ENCODE data around the gene PDE6G. TPM values are rescaled to one million over a fixed set of nuclear protein-coding genes. Genes with fewer than 3 reads are reported as not detected.

The PDE6G gene
- total and polyA plus RNA-seq, 2 of the 4 experiments (the other 2 are of a cell fraction) = 2.7 TPM; not detected in 1

DNA sequence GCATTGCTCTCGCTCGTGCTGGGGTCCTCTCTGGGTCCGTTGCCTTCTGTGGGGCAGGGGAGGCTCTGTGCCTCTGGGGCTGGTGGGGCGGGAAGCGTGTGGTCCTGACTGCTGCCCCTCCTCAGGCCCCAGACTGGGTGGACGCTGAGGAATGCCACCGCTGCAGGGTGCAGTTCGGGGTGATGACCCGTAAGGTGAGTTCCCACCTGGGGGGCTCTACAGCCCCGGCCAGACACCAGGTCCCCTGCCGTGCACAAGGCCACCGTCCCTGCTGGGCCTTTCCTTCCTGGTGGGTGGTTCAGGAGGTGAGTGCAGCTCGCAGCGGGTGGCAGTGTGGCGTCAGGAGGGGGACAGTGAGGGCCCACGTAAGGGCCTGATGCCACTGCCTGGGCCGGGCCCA lies 34.2 kb upstream of the PDE6G start:
- Histone ChIP-seq H3K56ac (ENCODE audit: extremely low read depth, insufficient read depth, low read length) (no peak overlapping the region), H3K4me3 (ENCODE audit: insufficient read depth, low read depth, low read length) (no peak overlapping the region), H2BK120ac (ENCODE audit: low read depth, low read length) (no peak overlapping the region), H3K14ac (replicated peaks; ENCODE audit: low read depth, low read length) (no peak overlapping the region), H3K23ac (ENCODE audit: low read depth, low read length) (no peak overlapping the region), H3K4me2 (ENCODE audit: low read depth, low read length) (no peak overlapping the region), H4K8ac (ENCODE audit: low read depth in 2 of 2, low read length in 2 of 2) (no peak overlapping the region), H2BK20ac (ENCODE audit: low read depth, low read length) (no peak overlapping the region), H3K4me1 (ENCODE audit: control insufficient read depth, insufficient read depth, low read length) (peaks cover under 1% of the 10 kb centered on the region), H3K79me1 (ENCODE audit: low read depth in 1 of 2, low read length in 2 of 2) (peaks cover 10 to 51% of the 10 kb centered on the region in 2 experiments), H2BK15ac (ENCODE audit: low read depth, low read length) (no peak overlapping the region), H3K18ac (ENCODE audit: low read depth, low read length) (no peak overlapping the region), H3K9me1 (ENCODE audit: insufficient read depth, low read length) (no peaks in the 10 kb centered on the region; the same call in 1 of the 2 replicates), H2AFZ (replicated peaks; ENCODE audit: low read length, poor library complexity) (no peak overlapping the region), H3K4ac (ENCODE audit: low read depth, low read length) (no peak overlapping the region), H3K36me3 (ENCODE audit: control insufficient read depth, insufficient read depth, low read length) (peaks cover 92% of the 10 kb centered on the region), H3K27me3 (ENCODE audit: control insufficient read depth, insufficient read depth, low read length) (no peaks in the 10 kb centered on the region), H2AK5ac (ENCODE audit: low read depth, low read length) (no peak overlapping the region), H3K9me3 (ENCODE audit: control insufficient read depth, insufficient read depth, low read length) (no peaks in the 10 kb centered on the region), H2AK9ac (replicated peaks; ENCODE audit: low read depth, low read length, poor library complexity) (no peak overlapping the region), H4K20me1 (ENCODE audit: insufficient read depth, low read length) (peaks cover 87% of the 10 kb centered on the region), H3K27ac (ENCODE audit: insufficient read depth, low read length) (no peak overlapping the region), H3K9ac (ENCODE audit: low read depth, low read length) (no peak overlapping the region), H4K5ac (ENCODE audit: low read depth, low read length) (no peak overlapping the region), H4K91ac (ENCODE audit: insufficient read depth, low read depth, low read length) (no peak overlapping the region), H2BK5ac (ENCODE audit: low read depth, low read length, poor library complexity, severe bottlenecking) (no peak overlapping the region)
- WGBS, 2 experiments (ENCODE audit: extremely low coverage in 2 of 2, insufficient read length in 1 of 2) = 85% methylated on average over 4 of the region's 17 CpGs; no CpG with 5 or more reads in 1 of the 2 experiments
- dilution Hi-C loops (cut with HindIII; ENCODE audit: low sequenced_read_pairs, unreplicated experiment) (no loop called here), intact Hi-C loops (cut with micrococcal nuclease) (no loop called here), in situ Hi-C loops (cut with MboI; ENCODE audit: low sequenced_read_pairs) (no loop called here)
- ATAC-seq (ENCODE audit: low read depth) = no peak
- BruUV-seq (replicated peaks) = no TSS peak
- TF ChIP-seq MAFK (IDR thresholded peaks at IDR 0.05; ENCODE audit: low read depth, low read length) = no peak
- TF ChIP-seq, protein P1, sequence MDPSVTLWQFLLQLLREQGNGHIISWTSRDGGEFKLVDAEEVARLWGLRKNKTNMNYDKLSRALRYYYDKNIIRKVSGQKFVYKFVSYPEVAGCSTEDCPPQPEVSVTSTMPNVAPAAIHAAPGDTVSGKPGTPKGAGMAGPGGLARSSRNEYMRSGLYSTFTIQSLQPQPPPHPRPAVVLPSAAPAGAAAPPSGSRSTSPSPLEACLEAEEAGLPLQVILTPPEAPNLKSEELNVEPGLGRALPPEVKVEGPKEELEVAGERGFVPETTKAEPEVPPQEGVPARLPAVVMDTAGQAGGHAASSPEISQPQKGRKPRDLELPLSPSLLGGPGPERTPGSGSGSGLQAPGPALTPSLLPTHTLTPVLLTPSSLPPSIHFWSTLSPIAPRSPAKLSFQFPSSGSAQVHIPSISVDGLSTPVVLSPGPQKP (IDR thresholded peaks at IDR 0.05; ENCODE audit: borderline replicate concordance, low read depth, low read length) = no peak
- no peak for TF ChIP-seq RAD21 (IDR thresholded peaks at IDR 0.05; ENCODE audit: low read length)
- TF ChIP-seq FOS (IDR thresholded peaks at IDR 0.05; ENCODE audit: low read depth, low read length) = no peak
- no peak for TF ChIP-seq SMC3 (IDR thresholded peaks at IDR 0.05; ENCODE audit: low read depth, low read length)
- TF ChIP-seq, protein P2, sequence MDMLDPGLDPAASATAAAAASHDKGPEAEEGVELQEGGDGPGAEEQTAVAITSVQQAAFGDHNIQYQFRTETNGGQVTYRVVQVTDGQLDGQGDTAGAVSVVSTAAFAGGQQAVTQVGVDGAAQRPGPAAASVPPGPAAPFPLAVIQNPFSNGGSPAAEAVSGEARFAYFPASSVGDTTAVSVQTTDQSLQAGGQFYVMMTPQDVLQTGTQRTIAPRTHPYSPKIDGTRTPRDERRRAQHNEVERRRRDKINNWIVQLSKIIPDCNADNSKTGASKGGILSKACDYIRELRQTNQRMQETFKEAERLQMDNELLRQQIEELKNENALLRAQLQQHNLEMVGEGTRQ (IDR thresholded peaks at IDR 0.05; ENCODE audit: low read depth, low read length) = no peak
- TF ChIP-seq BHLHE40 (IDR thresholded peaks at IDR 0.05; ENCODE audit: low read depth, low read length) = no peak
- no peak for TF ChIP-seq POLR2A (IDR thresholded peaks at IDR 0.05; ENCODE audit: low read depth, low read length)
- TF ChIP-seq MAZ (IDR thresholded peaks at IDR 0.05; ENCODE audit: borderline replicate concordance, low read depth, low read length) = no peak
- no peak for TF ChIP-seq CEBPB (IDR thresholded peaks at IDR 0.05; ENCODE audit: low read depth, low read length)
- TF ChIP-seq RCOR1 (IDR thresholded peaks at IDR 0.05; ENCODE audit: insufficient replicate concordance, low read length) = no peak
- TF ChIP-seq CHD1 (IDR thresholded peaks at IDR 0.05; ENCODE audit: low read depth, low read length) = no peak
- DNase-seq = no peak
- ChIA-PET CTCF (no interaction called here), POLR2A (ENCODE audit: unreplicated experiment) (no interaction called here)
